ENCODE measurements around the gene TNIK.

DNA sequence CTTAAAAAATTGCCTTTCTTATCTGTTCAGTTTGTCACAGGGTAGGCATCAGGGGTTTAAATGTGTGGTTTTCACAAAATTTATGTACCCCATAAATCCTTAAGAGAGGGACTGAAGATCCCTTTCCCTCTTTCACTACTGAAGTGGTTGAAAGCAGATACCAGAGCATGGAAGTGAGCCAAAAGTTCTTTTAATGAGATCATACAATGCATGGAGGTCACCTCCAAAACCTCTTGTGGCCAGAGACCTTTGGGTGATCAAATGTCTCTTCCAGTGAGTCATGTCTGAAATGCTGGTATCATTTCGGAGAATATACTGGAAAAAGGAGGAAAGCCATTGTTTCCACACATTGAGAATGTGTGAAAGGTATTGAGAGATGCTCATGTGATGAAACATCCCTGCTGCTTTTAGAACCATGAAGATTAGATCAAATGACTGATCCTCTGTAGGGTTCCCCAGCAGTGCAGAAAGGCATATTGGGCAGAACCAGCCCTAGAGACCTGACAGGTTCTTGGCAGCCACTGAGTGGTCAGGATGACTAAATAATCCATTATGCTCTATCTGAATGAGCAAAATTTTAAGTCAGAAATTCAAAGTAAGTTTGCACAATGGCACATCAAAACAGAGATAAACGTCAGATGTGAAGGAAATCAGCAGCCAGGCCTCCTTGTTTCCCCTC is 267.9 kb downstream of the TNIK start:
- TF ChIP-seq, protein P1, sequence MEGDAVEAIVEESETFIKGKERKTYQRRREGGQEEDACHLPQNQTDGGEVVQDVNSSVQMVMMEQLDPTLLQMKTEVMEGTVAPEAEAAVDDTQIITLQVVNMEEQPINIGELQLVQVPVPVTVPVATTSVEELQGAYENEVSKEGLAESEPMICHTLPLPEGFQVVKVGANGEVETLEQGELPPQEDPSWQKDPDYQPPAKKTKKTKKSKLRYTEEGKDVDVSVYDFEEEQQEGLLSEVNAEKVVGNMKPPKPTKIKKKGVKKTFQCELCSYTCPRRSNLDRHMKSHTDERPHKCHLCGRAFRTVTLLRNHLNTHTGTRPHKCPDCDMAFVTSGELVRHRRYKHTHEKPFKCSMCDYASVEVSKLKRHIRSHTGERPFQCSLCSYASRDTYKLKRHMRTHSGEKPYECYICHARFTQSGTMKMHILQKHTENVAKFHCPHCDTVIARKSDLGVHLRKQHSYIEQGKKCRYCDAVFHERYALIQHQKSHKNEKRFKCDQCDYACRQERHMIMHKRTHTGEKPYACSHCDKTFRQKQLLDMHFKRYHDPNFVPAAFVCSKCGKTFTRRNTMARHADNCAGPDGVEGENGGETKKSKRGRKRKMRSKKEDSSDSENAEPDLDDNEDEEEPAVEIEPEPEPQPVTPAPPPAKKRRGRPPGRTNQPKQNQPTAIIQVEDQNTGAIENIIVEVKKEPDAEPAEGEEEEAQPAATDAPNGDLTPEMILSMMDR (IDR thresholded peaks at IDR 0.05; ENCODE audit: low read depth, low read length): no peak
- TF ChIP-seq EZH2phosphoT487 (IDR thresholded peaks at IDR 0.05; ENCODE audit: low read depth): no peak
